Midbrain (tissue), 1 donor: ENCODE measurements around the gene RANBP9.

Source experiments
- DNase-seq: peaks from one replicate; lab custom pipeline; 2025; lab: John Stamatoyannopoulos, UW

The RANBP9 gene

GRCh38 chr6:13678255-13678983 lies 33.2 kb downstream of the RANBP9 start:
- no peak for DNase-seq

GRCh38 chr6:13677878-13678254 lies 33.8 kb downstream of the RANBP9 start:
- DNase-seq: no peak

GRCh38 chr6:13676551-13677156 lies 35.0 kb downstream of the RANBP9 start:
- no peak for DNase-seq

- no peak for DNase-seq
Observed at GRCh38 chr6:13674533-13675190, 37.0 kb downstream of the RANBP9 start.

GRCh38 chr6:13673825-13674444 lies 37.7 kb downstream of the RANBP9 start:
- DNase-seq: no peak

- DNase-seq: no peak
Observed at GRCh38 chr6:13673368-13673767, 38.3 kb downstream of the RANBP9 start.

- DNase-seq: no peak
Observed at GRCh38 chr6:13672904-13673303, 38.7 kb downstream of the RANBP9 start.

- no peak for DNase-seq
Observed at GRCh38 chr6:13671548-13672127, 40.0 kb downstream of the RANBP9 start.

- DNase-seq: no peak
Observed at GRCh38 chr6:13669476-13669875, 42.2 kb downstream of the RANBP9 start.

- DNase-seq: no peak
Observed at GRCh38 chr6:13668291-13668928, 43.2 kb downstream of the RANBP9 start.

- DNase-seq: no peak
Observed at GRCh38 chr6:13667655-13668054, 44.0 kb downstream of the RANBP9 start.

- no peak for DNase-seq
Observed at GRCh38 chr6:13666194-13667105, 45.2 kb downstream of the RANBP9 start.

GRCh38 chr6:13664703-13665352 lies 46.8 kb downstream of the RANBP9 start:
- DNase-seq: no peak

GRCh38 chr6:13663986-13664385 lies 47.6 kb downstream of the RANBP9 start:
- no peak for DNase-seq

GRCh38 chr6:13662651-13663334 lies 48.8 kb downstream of the RANBP9 start:
- DNase-seq: no peak

- DNase-seq: no peak
Observed at GRCh38 chr6:13661647-13662046, 50.0 kb downstream of the RANBP9 start.

- DNase-seq: no peak
Observed at GRCh38 chr6:13660893-13661292, 50.7 kb downstream of the RANBP9 start.

GRCh38 chr6:13660273-13660672 lies 51.4 kb downstream of the RANBP9 start:
- no peak for DNase-seq

- DNase-seq: no peak
Observed at GRCh38 chr6:13655700-13656099, 55.9 kb downstream of the RANBP9 start.

- no peak for DNase-seq
Observed at GRCh38 chr6:13654496-13654895, 57.1 kb downstream of the RANBP9 start.
